Measurements from ENCODE around the gene JUND.

Gene JUND

DNA sequence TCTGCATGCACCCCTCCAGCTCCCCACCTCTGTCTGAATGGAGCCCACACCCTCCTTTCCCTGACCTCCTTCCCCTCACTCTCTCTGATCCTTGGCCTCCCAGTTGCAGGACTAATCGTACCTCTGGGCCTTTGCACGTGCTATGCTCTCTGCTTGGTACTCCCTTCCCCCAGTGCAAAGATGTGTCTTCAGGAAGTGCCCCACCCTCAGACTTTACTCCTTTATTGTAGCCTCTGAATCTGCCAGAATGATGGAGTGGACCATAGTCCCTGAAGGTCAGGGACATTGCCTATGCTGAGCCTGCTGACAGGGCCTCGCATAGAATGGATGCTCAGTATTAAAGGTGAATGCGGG lies 1.3 kb upstream of the JUND start:
- no peak overlapping the region for H3K27ac ChIP-seq (ENCODE audit: low read depth, low read length)
- H2AFZ ChIP-seq (ENCODE audit: low read depth, low read length, severe bottlenecking) = no peak overlapping the region
- no peaks in the 10 kb centered on the region for H3K36me3 ChIP-seq (ENCODE audit: low read length)
- TF ChIP-seq EZH2phosphoT487 (conservative IDR thresholded peaks at IDR 0.05; ENCODE audit: low read length) = no peak
- no peak for TF ChIP-seq CTCF (IDR thresholded peaks at IDR 0.05; ENCODE audit: insufficient read depth, low read length, poor library complexity, severe bottlenecking)
- H4K20me1 ChIP-seq (ENCODE audit: low read depth, low read length) = no peaks in the 10 kb centered on the region
- H3K9ac ChIP-seq (ENCODE audit: low read length) = no peak overlapping the region
- H3K27me3 ChIP-seq (ENCODE audit: low read length) = no peaks in the 10 kb centered on the region
- H3K9me3 ChIP-seq (ENCODE audit: insufficient read depth, low read length) = no peaks in the 10 kb centered on the region
- peaks cover 9% of the 10 kb centered on the region for H3F3A ChIP-seq (ENCODE audit: insufficient read depth)
- H3K4me2 ChIP-seq (ENCODE audit: low read depth, low read length, poor library complexity, severe bottlenecking) = peak overlapping the region; percentile 63
- H3K4me3 ChIP-seq (ENCODE audit: insufficient read depth, low read length, poor library complexity, severe bottlenecking) = no peak overlapping the region
- no peaks in the 10 kb centered on the region for H3K9me2 ChIP-seq (replicated peaks; ENCODE audit: insufficient read depth, low read length)
- H3K79me2 ChIP-seq (ENCODE audit: insufficient read depth, low read length) = no peaks in the 10 kb centered on the region

DNA sequence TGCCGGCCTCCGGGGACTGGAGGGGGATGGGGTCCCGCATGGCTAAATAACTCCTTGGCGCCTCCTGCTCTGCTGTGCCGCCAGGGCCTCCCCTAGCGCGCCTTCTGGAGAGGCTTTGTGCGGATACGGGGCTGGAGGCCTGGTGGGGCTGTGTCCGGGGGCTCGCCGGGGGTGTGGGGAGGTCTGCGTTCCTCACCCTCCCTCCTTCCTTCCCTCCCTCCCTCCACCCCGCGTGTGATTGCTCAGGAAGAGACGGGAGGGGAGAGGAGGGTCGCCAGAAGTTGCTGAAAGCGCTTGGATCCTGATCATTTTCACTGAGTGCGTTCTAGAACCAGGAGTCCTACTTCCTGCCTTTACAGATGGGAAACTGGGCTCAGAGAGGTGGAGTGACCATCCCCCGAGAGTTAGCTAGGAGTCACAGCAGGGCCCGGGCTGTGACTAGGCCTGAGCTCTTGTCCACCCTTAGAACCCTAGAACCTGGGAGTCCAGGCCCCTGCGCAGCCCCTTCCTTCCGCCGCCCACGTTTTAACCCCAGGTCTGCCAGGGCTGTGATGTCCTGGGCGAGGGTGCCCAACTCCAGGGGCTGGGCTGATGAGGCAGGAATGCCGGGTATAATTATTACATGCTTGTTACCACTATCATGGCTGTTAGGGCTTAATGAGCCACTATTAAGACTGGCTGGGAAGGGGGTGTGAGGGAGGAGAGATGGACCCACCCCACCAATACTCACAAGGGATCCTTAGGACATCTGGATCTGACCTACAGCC lies 782 bp upstream of the JUND start:
- H2AFZ ChIP-seq (ENCODE audit: low read depth, low read length, severe bottlenecking) = no peak overlapping the region
- no peak for TF ChIP-seq CTCF (IDR thresholded peaks at IDR 0.05; ENCODE audit: insufficient read depth, low read length, poor library complexity, severe bottlenecking)
- TF ChIP-seq EZH2phosphoT487 (conservative IDR thresholded peaks at IDR 0.05; ENCODE audit: low read length) = no peak
- no peaks in the 10 kb centered on the region for H3K36me3 ChIP-seq (ENCODE audit: low read length)
- no peaks in the 10 kb centered on the region for H3K9me2 ChIP-seq (replicated peaks; ENCODE audit: insufficient read depth, low read length)
- no peaks in the 10 kb centered on the region for H3K79me2 ChIP-seq (ENCODE audit: insufficient read depth, low read length)
- peak overlapping the region; percentile 63 for H3K4me2 ChIP-seq (ENCODE audit: low read depth, low read length, poor library complexity, severe bottlenecking)
- no peaks in the 10 kb centered on the region for H4K20me1 ChIP-seq (ENCODE audit: low read depth, low read length)
- no peaks in the 10 kb centered on the region for H3K9me3 ChIP-seq (ENCODE audit: insufficient read depth, low read length)
- H3K4me3 ChIP-seq (ENCODE audit: insufficient read depth, low read length, poor library complexity, severe bottlenecking) = peak overlapping the region; percentile 57
- H3K27ac ChIP-seq (ENCODE audit: low read depth, low read length) = peak overlapping the region; percentile 71
- peaks cover 9% of the 10 kb centered on the region for H3F3A ChIP-seq (ENCODE audit: insufficient read depth)
- peak overlapping the region; percentile 67 for H3K9ac ChIP-seq (ENCODE audit: low read length)
- H3K27me3 ChIP-seq (ENCODE audit: low read length) = no peaks in the 10 kb centered on the region

DNA sequence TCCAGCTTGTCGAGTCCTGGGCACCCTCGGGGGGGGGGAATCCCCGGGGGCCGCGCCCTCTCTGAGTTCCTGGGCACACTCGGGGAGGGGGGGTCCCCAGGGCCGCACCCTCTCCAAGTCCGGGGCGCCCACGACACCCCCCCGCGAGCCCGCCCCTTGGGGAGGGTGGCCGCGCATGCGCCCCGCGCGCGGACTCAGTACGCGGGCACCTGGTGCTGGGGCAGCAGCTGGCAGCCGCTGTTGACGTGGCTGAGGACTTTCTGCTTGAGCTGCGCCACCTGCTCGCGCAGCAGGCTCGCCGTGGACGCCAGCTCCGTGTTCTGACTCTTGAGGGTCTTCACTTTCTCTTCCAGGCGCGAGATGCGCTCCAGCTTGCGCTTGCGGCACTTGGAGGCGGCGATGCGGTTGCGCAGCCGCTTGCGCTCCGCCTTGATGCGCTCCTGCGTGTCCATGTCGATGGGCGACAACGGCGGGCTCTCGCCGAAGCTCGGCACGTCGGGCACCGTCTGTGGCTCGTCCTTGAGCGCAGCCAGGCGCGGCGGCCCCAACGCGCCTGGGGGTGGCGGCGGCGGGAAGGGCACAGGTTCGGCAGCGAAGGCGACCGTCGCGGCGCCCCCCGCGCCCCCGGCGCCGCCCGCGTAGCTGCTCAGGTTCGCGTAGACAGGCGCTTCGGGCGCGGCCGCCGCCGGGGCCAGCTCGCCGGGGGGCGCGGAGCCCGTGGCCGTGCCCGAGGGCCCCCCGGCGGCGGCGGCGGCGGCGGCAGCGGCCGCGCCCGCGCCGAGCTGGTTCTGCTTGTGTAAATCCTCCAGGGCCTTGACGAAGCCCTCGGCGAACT lies 958 bp downstream of the JUND start:
- Histone ChIP-seq H4K20me1 (ENCODE audit: low read depth, low read length) (no peaks in the 10 kb centered on the region), H3K79me2 (ENCODE audit: insufficient read depth, low read length) (no peaks in the 10 kb centered on the region), H3K27me3 (ENCODE audit: low read length) (no peaks in the 10 kb centered on the region), H3K36me3 (ENCODE audit: low read length) (no peaks in the 10 kb centered on the region), H3K9me3 (ENCODE audit: insufficient read depth, low read length) (no peaks in the 10 kb centered on the region), H3K27ac (ENCODE audit: low read depth, low read length) (peak overlapping the region; percentile 92), H3K4me2 (ENCODE audit: low read depth, low read length, poor library complexity, severe bottlenecking) (peak overlapping the region; percentile 93), H3F3A (ENCODE audit: insufficient read depth) (peaks cover 9% of the 10 kb centered on the region), H3K9me2 (replicated peaks; ENCODE audit: insufficient read depth, low read length) (no peaks in the 10 kb centered on the region), H3K4me3 (ENCODE audit: insufficient read depth, low read length, poor library complexity, severe bottlenecking) (peak overlapping the region; percentile 77), H2AFZ (ENCODE audit: low read depth, low read length, severe bottlenecking) (peak overlapping the region; percentile 56), H3K9ac (ENCODE audit: low read length) (peak overlapping the region; percentile 72)
- TF ChIP-seq CTCF (IDR thresholded peaks at IDR 0.05; ENCODE audit: insufficient read depth, low read length, poor library complexity, severe bottlenecking) = no peak
- no peak for TF ChIP-seq EZH2phosphoT487 (conservative IDR thresholded peaks at IDR 0.05; ENCODE audit: low read length)

All from SU-DHL-6 (cell line).